DOHH2 (cell line): ENCODE data around the gene C9orf85.

Experiments
- H3F3A ChIP-seq: fragments of 200-600 bp; sonication (generic), shearing (Covaris generic); 2 replicates; pipeline ENCODE4 v1.6.0; 2016; ENCODE audit warnings: antibody characterized with exemption, mild to moderate bottlenecking; ENCODE audit not compliant: control insufficient read depth, insufficient read depth
- H3K27ac ChIP-seq: fragments of 200-600 bp; sonication (generic); 2 replicates; pipeline ENCODE4 v1.5.1; 2014; ENCODE audit warnings: low read depth, mild to moderate bottlenecking, low read length, moderate library complexity
- H3K27me3 ChIP-seq: fragments of 200-600 bp; sonication (generic); 2 replicates; pipeline ENCODE4 v1.6.1; 2014; ENCODE audit warnings: mild to moderate bottlenecking, low read length, mixed read lengths; ENCODE audit not compliant: control insufficient read depth
- H3K36me3 ChIP-seq: fragments of 200-600 bp; sonication (generic); 2 replicates; pipeline ENCODE4 v1.6.1; 2014; ENCODE audit warnings: mild to moderate bottlenecking, low read length, moderate library complexity, mixed read lengths; ENCODE audit not compliant: control insufficient read depth
- H3K4me1 ChIP-seq: fragments of 200-600 bp; sonication (generic); 2 replicates; pipeline ENCODE4 v1.6.1; 2014; ENCODE audit warnings: mild to moderate bottlenecking, low read length, mixed read lengths; ENCODE audit not compliant: control insufficient read depth
- H3K4me2 ChIP-seq: fragments of 200-600 bp; sonication (generic); 2 replicates; pipeline ENCODE4 v1.6.0; 2014; ENCODE audit warnings: mild to moderate bottlenecking, low read length, moderate library complexity
- H3K4me3 ChIP-seq: fragments of 200-600 bp; sonication (generic); 2 replicates; pipeline ENCODE4 v1.5.1; 2014; ENCODE audit warnings: mild to moderate bottlenecking, low read length, mixed read lengths
- H3K79me2 ChIP-seq: fragments of 200-600 bp; sonication (generic); 2 replicates; pipeline ENCODE4 v1.6.1; 2014; ENCODE audit warnings: mild to moderate bottlenecking, low read length, mixed read lengths; ENCODE audit not compliant: control insufficient read depth
- H3K9me2 ChIP-seq: fragments of 200-600 bp; sonication (generic); replicated peaks from 2 replicates; pipeline ENCODE4 v1.6.1; 2014; ENCODE audit warnings: mild to moderate bottlenecking, low read length, mixed read lengths; ENCODE audit not compliant: control insufficient read depth
- H3K9me3 ChIP-seq: fragments of 200-600 bp; sonication (generic); 2 replicates; pipeline ENCODE4 v1.6.1; 2014; ENCODE audit warnings: antibody characterized with exemption, low read length, mixed read lengths; ENCODE audit not compliant: control insufficient read depth, insufficient read depth
- H4K20me1 ChIP-seq: fragments of 200-600 bp; sonication (generic); 2 replicates; pipeline ENCODE4 v1.6.0; 2014; ENCODE audit warnings: low read depth, mild to moderate bottlenecking, antibody characterized with exemption, low read length, moderate library complexity; ENCODE audit not compliant: control insufficient read depth, insufficient read depth
- CTCF ChIP-seq: fragments of 200-600 bp; sonication (generic); IDR thresholded peaks from one replicate; pipeline ENCODE4 v1.5.1; 2014; ENCODE audit warnings: antibody characterized with exemption, mild to moderate bottlenecking, low read depth, low read length; ENCODE audit not compliant: poor library complexity, severe bottlenecking
- EZH2phosphoT487 ChIP-seq: fragments of 200-600 bp; sonication (generic); IDR thresholded peaks from 2 replicates; pipeline ENCODE4 v1.6.1; 2017; ENCODE audit warnings: borderline replicate concordance, mild to moderate bottlenecking, antibody characterized with exemption, low read length, moderate library complexity, mixed read lengths

C9orf85 gene

GRCh38 chr9:71890042-71890679, 21.3 kb upstream of the C9orf85 start:
- Histone ChIP-seq H3K79me2 (peaks cover 99% of the 10 kb centered on the region), H3K27me3 (no peaks in the 10 kb centered on the region), H3K9me2 (no peaks in the 10 kb centered on the region), H3K9me3 (no peaks in the 10 kb centered on the region), H3K36me3 (peaks cover 42% of the 10 kb centered on the region), H3K4me2 (peak overlapping the region; percentile 42), H4K20me1 (no peaks in the 10 kb centered on the region), H3F3A (peaks cover 51% of the 10 kb centered on the region), H3K4me1 (peaks cover 100% of the 10 kb centered on the region), H3K4me3 (0 out of 2 replicates have a peak overlapping the region, but pooled peaks have one; percentile 3), H3K27ac (peak overlapping the region; percentile 97)
- TF ChIP-seq CTCF, result no peak
- TF ChIP-seq EZH2phosphoT487, result no peak

GRCh38 chr9:71891557-71892189, 19.8 kb upstream of the C9orf85 start:
- H4K20me1 ChIP-seq, result no peaks in the 10 kb centered on the region
- H3K4me3 ChIP-seq, result peak overlapping the region; percentile 5; the same call in 1 of the 2 replicates
- peaks cover 100% of the 10 kb centered on the region for H3K4me1 ChIP-seq
- peak overlapping the region; percentile 97 for H3K27ac ChIP-seq
- H3K36me3 ChIP-seq, result peaks cover 56% of the 10 kb centered on the region
- no peak for TF ChIP-seq CTCF
- TF ChIP-seq EZH2phosphoT487, result no peak
- H3K9me2 ChIP-seq, result no peaks in the 10 kb centered on the region
- H3F3A ChIP-seq, result peaks cover 36% of the 10 kb centered on the region
- peaks cover 100% of the 10 kb centered on the region for H3K79me2 ChIP-seq
- H3K9me3 ChIP-seq, result no peaks in the 10 kb centered on the region
- H3K4me2 ChIP-seq, result peak overlapping the region; percentile 42
- H3K27me3 ChIP-seq, result no peaks in the 10 kb centered on the region

GRCh38 chr9:71895117-71895516, 16.3 kb upstream of the C9orf85 start:
- peaks cover 100% of the 10 kb centered on the region for H3K79me2 ChIP-seq
- peak overlapping the region; percentile 91 for H3K27ac ChIP-seq
- peak overlapping the region; percentile 66 for H3K4me3 ChIP-seq
- no peaks in the 10 kb centered on the region for H3K27me3 ChIP-seq
- peaks cover 99% of the 10 kb centered on the region for H3K4me1 ChIP-seq
- H3K9me2 ChIP-seq, result no peaks in the 10 kb centered on the region
- H3K4me2 ChIP-seq, result peak overlapping the region; percentile 64
- TF ChIP-seq CTCF, result no peak
- no peak for TF ChIP-seq EZH2phosphoT487
- peaks cover 13% of the 10 kb centered on the region for H3F3A ChIP-seq
- H3K9me3 ChIP-seq, result no peaks in the 10 kb centered on the region
- no peaks in the 10 kb centered on the region for H4K20me1 ChIP-seq
- H3K36me3 ChIP-seq, result peaks cover 49% of the 10 kb centered on the region
